Esophagus squamous epithelium (tissue), 4 donors: ENCODE results near the gene JARID2.

ENCODE experiments used
- POLR2A ChIP-seq, 4 donors: fragments of 450-650 bp; IDR thresholded peaks; one replicate each; pipeline ENCODE4 v1.6.1; 2017; ENCODE audit warnings: antibody characterized with exemption in 4 of 4, mild to moderate bottlenecking in 4 of 4, moderate library complexity in 3 of 4
- TF ChIP-seq, protein P1 (sequence below), 6 experiments: fragments of 450-650 bp in 4 of 6; fragments of 200-600 bp in 2 of 6; sonication (generic) in 2 of 6; IDR thresholded peaks; one replicate each; pipeline ENCODE4 v1.5.1; 2016 to 2019; ENCODE audit warnings: antibody characterized with exemption in 6 of 6, mild to moderate bottlenecking in 4 of 6, moderate library complexity in 4 of 6

DNA sequence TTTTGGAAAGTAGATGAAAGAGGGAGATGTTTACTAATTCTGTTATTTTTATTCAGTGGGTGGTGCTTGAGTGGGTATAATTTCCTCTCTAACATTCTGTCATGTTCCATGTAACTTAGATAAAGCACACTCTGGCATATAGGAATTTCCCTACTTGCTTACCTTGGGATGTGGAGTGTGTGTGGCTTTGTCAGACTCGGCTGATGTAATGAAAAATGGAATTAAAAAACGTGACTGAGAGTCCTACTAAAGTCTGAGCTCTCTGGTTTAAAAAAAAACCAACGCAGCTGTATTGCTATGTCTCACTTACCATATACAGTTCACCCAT lies 98.3 kb downstream of the JARID2 start:
- TF ChIP-seq, protein P1, sequence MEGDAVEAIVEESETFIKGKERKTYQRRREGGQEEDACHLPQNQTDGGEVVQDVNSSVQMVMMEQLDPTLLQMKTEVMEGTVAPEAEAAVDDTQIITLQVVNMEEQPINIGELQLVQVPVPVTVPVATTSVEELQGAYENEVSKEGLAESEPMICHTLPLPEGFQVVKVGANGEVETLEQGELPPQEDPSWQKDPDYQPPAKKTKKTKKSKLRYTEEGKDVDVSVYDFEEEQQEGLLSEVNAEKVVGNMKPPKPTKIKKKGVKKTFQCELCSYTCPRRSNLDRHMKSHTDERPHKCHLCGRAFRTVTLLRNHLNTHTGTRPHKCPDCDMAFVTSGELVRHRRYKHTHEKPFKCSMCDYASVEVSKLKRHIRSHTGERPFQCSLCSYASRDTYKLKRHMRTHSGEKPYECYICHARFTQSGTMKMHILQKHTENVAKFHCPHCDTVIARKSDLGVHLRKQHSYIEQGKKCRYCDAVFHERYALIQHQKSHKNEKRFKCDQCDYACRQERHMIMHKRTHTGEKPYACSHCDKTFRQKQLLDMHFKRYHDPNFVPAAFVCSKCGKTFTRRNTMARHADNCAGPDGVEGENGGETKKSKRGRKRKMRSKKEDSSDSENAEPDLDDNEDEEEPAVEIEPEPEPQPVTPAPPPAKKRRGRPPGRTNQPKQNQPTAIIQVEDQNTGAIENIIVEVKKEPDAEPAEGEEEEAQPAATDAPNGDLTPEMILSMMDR (IDR thresholded peaks at IDR 0.05): no peak
- no peak for TF ChIP-seq POLR2A (IDR thresholded peaks at IDR 0.05)
